GM23338 (cell line): ENCODE results near the gene BDKRB1.

Source experiments
- CREB1 ChIP-seq: fragments of 250-450 bp; sonication (Bioruptor Pico); IDR thresholded peaks from 2 replicates; pipeline ENCODE4 v1.5.0; 2020; ENCODE audit warnings: low read depth, mild to moderate bottlenecking, moderate library complexity
- CTCF ChIP-seq, 2 experiments: fragments of 200-600 bp in 1 of 2; sonication (generic) in 1 of 2; conservative IDR thresholded peaks; 2 replicates each; pipeline versions ENCODE4 v1.5.1 to v1.6.1; 2016 to 2017; ENCODE audit warnings: antibody characterized with exemption in 2 of 2, low read depth in 2 of 2, mild to moderate bottlenecking in 2 of 2, moderate library complexity in 1 of 2
- ETS1 ChIP-seq: IDR thresholded peaks from 2 replicates; pipeline ENCODE4 v1.6.1; 2016; ENCODE audit warnings: antibody characterized with exemption
- EZH2 ChIP-seq: fragments of 200-600 bp; sonication (generic); IDR thresholded peaks from one replicate; pipeline ENCODE4 v1.8.0; 2017; ENCODE audit warnings: antibody characterized with exemption, mild to moderate bottlenecking, low read depth; ENCODE audit not compliant: unreplicated experiment
- EZH2phosphoT487 ChIP-seq: fragments of 200-600 bp; sonication (generic); IDR thresholded peaks from one replicate; pipeline ENCODE4 v1.8.1; 2018; ENCODE audit warnings: antibody characterized with exemption; ENCODE audit not compliant: unreplicated experiment
- JUNB ChIP-seq: IDR thresholded peaks from one replicate; pipeline ENCODE4 v1.6.1; 2016; ENCODE audit warnings: antibody characterized with exemption; ENCODE audit not compliant: unreplicated experiment
- POLR2AphosphoS5 ChIP-seq: IDR thresholded peaks from 2 replicates; pipeline ENCODE4 v1.6.1; 2016; ENCODE audit warnings: antibody characterized with exemption, low read depth
- REST ChIP-seq: IDR thresholded peaks from one replicate; pipeline ENCODE4 v1.6.1; 2018; ENCODE audit warnings: antibody characterized with exemption; ENCODE audit not compliant: unreplicated experiment
- STAT1 ChIP-seq: IDR thresholded peaks from one replicate; pipeline ENCODE4 v1.6.1; 2016; ENCODE audit warnings: antibody characterized with exemption; ENCODE audit not compliant: unreplicated experiment
- ZNF114 ChIP-seq: fragments of 250-450 bp; sonication (Bioruptor Pico); IDR thresholded peaks from 2 replicates; pipeline ENCODE4 v1.5.0; 2020; ENCODE audit warnings: mild to moderate bottlenecking, moderate library complexity
- ZNF331 ChIP-seq: fragments of 250-450 bp; sonication (Bioruptor Pico); IDR thresholded peaks from 2 replicates; pipeline ENCODE4 v1.5.0; 2020; ENCODE audit warnings: low read depth, mild to moderate bottlenecking, moderate library complexity
- ZNF462 ChIP-seq: fragments of 250-450 bp; sonication (Bioruptor Pico); IDR thresholded peaks from 2 replicates; pipeline ENCODE4 v1.5.0; 2020; ENCODE audit warnings: mild to moderate bottlenecking, moderate library complexity

- TF ChIP-seq EZH2phosphoT487 (no peak), CTCF (conservative IDR thresholded peaks at IDR 0.05; ENCODE audit: low read depth in 2 of 2) (no peak), POLR2AphosphoS5 (no peak), EZH2 (no peak), ZNF114 (CRISPR knock-in tag) (no peak), JUNB (no peak), REST (no peak), ZNF462 (no peak), ETS1 (no peak), CREB1 (CRISPR knock-in tag) (no peak), STAT1 (no peak), ZNF331 (CRISPR knock-in tag) (no peak)
Observed at GRCh38 chr14:96212140-96212539, 43.9 kb upstream of the BDKRB1 start.
